MG63 (cell line): ENCODE data around the gene PSMD11. TPM values are rescaled to one million over a fixed set of nuclear protein-coding genes. Genes with fewer than 3 reads are reported as not detected.

Experiments
- DNase-seq: peaks from one replicate; pipeline ENCODE4 v3.0.0-alpha.2; 2020
- H3K27me3 ChIP-seq: fragments of 250-450 bp; sonication (Bioruptor Pico); 2 replicates; pipeline ENCODE4 v1.5.1; 2020; ENCODE audit warnings: mild to moderate bottlenecking, moderate library complexity
- H3K36me3 ChIP-seq: fragments of 250-450 bp; sonication (Bioruptor Pico); 2 replicates; pipeline ENCODE4 v1.5.1; 2020; ENCODE audit warnings: mild to moderate bottlenecking, moderate library complexity
- H3K4me3 ChIP-seq: fragments of 250-450 bp; sonication (Bioruptor Pico); 2 replicates; pipeline ENCODE4 v1.5.1; 2020; ENCODE audit warnings: mild to moderate bottlenecking, moderate library complexity
- H3K9me3 ChIP-seq: fragments of 250-450 bp; sonication (Bioruptor Pico); 2 replicates; pipeline ENCODE4 v1.5.1; 2020; ENCODE audit warnings: mild to moderate bottlenecking, moderate library complexity
- total RNA-seq: library from RNA; depleted of rRNA; stranded (reverse); fragments of >200 nt; shearing (Covaris generic); gene quantifications from 2 replicates; pipeline ENCODE4 v1.2.3, GENCODE V29; 2014; ENCODE audit warnings: low replicate concordance

Gene PSMD11
- total RNA-seq, 1 experiment from 2014 or later, result 110 TPM

DNA sequence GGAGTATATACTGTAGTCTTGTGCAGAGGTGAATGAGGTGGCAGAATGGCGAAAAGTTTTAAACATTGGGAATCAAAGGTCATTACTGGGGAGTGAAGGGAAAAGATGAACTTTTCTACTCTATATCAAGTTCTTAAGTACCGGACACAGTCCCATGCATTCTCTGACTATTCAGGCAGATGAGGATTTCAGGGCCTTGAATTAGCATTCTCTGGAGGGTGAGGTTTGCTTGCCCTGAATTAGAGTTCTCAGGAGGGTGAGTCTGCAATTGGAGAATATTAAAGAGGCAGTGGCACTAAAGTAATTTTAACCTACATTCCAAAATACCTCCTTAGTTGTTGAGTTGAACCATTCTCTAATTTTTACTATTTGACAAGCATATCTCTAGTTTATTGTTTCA lies 9.1 kb downstream of the PSMD11 start:
- Histone ChIP-seq H3K4me3 (no peak overlapping the region), H3K36me3 (peaks cover 95% of the 10 kb centered on the region), H3K9me3 (no peaks in the 10 kb centered on the region), H3K27me3 (no peaks in the 10 kb centered on the region)
- no peak for DNase-seq

DNA sequence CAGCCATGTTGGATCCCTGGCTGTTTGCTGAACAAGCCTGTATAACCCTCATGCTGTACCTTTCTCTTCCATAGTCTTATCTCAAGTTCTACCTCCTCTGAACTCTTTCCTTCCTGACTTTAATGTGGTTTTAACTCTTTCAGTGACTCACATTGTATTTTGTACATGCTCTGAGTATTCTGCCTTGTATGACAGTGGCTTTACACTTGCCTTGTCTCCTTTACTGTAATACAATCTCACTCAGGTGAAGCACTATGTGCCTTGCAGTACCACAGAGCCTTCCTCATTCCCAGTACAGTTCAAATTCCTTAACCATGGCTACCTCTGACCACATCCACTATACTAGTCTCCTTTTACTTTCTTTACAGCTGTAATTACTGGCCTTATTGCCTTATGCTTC lies 14.1 kb downstream of the PSMD11 start:
- peaks cover 92% of the 10 kb centered on the region for H3K36me3 ChIP-seq
- H3K27me3 ChIP-seq, result no peaks in the 10 kb centered on the region
- no peak for DNase-seq

DNA sequence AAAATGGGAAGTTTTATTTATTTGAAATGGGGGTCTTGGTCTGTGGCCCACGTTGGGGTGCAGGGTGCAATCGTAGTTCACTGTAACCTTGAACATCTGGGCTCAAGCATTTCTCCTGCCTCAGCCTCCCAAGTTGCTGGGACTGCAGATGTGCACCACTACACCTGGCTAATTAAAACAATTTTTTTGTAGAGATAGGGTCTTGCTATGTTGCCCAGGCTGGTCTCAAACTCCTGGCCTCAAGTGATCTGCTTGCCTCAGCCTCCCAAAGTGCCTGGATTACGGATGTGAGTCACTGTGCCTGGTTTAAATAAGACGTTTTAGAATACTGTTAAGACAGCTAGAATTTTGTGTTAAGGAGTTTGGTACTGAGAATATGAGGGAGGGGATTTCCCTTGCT lies 15.7 kb downstream of the PSMD11 start:
- Histone ChIP-seq H3K4me3 (no peak overlapping the region), H3K36me3 (peaks cover 91% of the 10 kb centered on the region), H3K9me3 (no peaks in the 10 kb centered on the region), H3K27me3 (no peaks in the 10 kb centered on the region)
- no peak for DNase-seq

More for the DNA sequence above, 14.1 kb downstream of the PSMD11 start:
- no peaks in the 10 kb centered on the region for H3K9me3 ChIP-seq
- no peak overlapping the region for H3K4me3 ChIP-seq

DNA sequence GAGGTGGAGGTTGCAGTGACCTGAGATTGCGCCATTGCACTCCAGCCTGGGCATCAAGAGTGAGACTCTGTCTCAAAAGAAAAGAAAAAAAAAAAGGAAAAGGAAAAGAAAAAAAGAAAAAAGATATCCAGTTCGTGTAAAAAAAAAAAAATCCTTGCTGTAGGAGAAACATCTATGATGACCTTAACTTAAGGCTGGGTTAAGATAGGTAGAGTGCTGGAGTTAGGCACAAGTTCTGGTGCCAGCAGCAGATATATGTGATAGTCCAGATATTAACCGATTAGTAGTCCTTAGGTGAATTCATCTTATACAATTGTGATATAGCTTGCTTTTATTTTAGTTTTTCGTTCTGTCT lies 17.2 kb downstream of the PSMD11 start:
- H3K27me3 ChIP-seq, result no peaks in the 10 kb centered on the region
- no peak overlapping the region for H3K4me3 ChIP-seq
- DNase-seq, result no peak
- peaks cover 92% of the 10 kb centered on the region for H3K36me3 ChIP-seq
- H3K9me3 ChIP-seq, result no peaks in the 10 kb centered on the region

DNA sequence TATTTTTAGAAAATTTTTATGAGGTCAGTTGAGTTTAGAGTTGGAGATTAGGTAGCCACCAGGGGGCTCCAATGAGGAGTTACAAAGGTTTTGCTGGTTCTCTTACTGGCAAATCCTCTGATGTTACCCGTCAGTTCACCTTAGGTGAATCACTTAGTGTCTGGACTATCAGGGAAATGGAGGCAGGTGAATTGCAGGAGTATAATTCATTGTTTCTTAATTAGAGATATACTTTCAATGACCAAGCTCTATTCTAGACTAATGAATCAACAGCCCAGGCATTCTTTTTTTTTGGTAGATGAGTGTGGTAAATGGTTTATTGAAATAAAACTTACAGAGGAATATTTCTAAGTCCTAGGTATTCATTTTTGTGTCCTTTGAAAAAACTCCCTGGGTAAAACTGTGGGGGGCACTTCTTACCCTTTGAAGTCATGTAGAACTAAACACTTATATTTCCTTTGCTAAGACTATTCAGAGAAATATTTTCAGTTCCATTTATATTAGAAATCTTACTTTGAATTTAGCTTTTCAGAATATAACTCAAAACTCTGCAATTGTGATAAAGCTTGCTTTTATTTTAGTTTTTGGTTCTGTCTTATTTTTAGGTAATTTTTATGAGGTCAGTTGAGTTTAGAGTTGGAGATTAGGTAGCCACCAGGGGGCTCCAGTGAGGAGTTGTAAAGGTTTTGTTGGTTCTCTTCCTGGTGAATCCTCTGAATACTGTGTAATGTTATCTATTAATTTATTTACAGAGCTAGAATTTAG lies 17.7 kb downstream of the PSMD11 start:
- peak; percentile 28 for DNase-seq
- Histone ChIP-seq H3K4me3 (no peak overlapping the region), H3K36me3 (peaks cover 92% of the 10 kb centered on the region), H3K9me3 (no peaks in the 10 kb centered on the region), H3K27me3 (no peaks in the 10 kb centered on the region)

DNA sequence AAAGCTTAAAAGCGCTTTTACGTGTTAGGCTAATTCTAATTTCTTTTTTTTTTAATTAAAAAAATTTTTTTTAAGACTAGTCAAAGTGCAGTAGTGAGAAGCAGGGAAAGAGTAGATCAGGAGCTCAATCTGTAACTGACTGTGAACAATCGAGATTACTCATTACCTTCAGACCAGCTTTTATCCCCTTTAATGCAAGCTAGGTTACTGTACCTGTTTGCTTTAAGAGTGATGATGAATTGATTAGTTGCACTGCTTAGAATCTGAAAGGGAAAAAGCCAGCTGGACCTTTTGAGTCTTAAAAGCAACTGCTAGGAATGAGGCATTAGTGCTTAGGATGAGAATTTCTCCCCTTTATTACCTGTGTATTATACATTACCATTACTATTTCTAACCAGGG lies 19.0 kb downstream of the PSMD11 start:
- Histone ChIP-seq H3K36me3 (peaks cover 90% of the 10 kb centered on the region), H3K4me3 (no peak overlapping the region), H3K27me3 (no peaks in the 10 kb centered on the region), H3K9me3 (no peaks in the 10 kb centered on the region)
- DNase-seq, result no peak

DNA sequence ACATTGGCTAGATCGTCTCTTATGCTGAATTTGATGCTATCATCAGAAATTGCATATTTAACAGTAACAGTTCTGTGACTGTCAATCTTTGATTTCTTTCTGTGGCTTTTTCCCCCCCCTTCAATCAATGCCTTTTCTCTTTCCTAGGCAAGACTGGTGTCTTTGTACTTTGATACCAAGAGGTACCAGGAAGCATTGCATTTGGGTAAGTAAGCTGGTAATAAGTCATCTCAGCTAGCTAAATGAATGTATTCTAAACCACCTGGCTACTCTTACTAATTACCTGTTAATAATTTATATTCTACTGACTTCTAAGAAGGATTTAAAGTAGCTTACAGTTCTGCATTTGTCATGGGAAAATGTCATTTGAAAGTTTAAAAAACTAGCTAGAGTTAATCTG lies 20.1 kb downstream of the PSMD11 start:
- Histone ChIP-seq H3K9me3 (no peaks in the 10 kb centered on the region), H3K4me3 (no peak overlapping the region), H3K36me3 (peaks cover 94% of the 10 kb centered on the region), H3K27me3 (no peaks in the 10 kb centered on the region)
- DNase-seq, result no peak

DNA sequence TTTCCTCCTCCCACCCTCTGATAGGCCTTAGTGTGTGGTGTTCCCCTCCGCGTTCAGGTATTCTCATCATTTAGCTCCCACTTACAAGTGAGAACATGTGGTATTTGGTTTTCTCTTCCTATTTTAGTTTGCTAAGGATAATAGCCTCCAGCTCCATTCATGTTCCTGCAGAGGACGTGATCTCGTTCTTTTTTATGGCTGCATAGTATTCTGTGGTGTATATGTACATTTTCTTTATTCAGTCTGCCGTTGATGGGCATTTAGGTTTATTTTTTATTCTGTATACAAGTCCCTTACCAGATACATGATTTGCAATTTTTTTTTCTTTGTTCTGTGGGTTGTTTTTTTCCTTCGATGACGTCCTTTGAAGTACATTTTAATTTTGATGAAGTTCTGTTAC lies 23.6 kb downstream of the PSMD11 start:
- H3K36me3 ChIP-seq, result peaks cover 93% of the 10 kb centered on the region
- H3K4me3 ChIP-seq, result no peak overlapping the region
- DNase-seq, result no peak

DNA sequence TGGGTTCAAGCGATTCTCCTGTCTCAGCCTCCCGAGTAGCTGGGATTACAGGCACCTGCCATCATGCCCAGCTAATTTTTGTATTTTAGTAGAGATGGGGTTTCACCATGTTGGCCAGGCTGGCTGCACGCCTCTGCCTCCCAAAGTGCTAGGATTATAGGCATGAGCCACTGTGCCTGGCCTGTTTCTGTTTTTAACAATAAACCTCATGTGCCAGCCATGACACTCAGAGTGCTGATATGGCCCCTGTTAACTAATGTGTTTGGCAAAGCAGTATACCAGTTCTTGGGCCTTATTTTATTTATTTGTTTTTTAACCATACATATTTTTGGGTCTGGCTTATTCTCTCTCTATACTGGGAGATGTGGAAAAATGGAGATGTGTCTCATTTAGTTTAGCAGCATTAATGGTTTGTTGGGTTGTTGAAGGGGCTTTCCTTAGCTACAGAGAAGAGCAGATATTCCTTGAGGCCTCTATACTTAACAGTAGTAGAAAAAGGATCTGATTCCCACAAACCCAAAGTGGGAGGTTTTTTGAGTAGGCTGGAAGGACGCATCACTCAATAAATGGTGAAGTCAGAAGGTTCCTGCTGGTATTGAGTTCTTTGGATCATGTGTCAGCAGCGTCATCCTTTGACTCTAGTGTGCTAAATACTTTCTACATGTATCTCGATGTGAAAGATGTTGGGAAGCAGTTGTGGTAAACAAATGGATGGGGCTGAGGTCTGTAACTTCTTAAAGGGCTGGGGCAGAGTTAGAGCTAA lies 26.3 kb downstream of the PSMD11 start:
- Histone ChIP-seq H3K9me3 (no peaks in the 10 kb centered on the region), H3K4me3 (no peak overlapping the region), H3K27me3 (no peaks in the 10 kb centered on the region), H3K36me3 (peaks cover 94% of the 10 kb centered on the region)
- no peak for DNase-seq

More for the DNA sequence above, 23.6 kb downstream of the PSMD11 start:
- H3K27me3 ChIP-seq, result no peaks in the 10 kb centered on the region
- no peaks in the 10 kb centered on the region for H3K9me3 ChIP-seq

DNA sequence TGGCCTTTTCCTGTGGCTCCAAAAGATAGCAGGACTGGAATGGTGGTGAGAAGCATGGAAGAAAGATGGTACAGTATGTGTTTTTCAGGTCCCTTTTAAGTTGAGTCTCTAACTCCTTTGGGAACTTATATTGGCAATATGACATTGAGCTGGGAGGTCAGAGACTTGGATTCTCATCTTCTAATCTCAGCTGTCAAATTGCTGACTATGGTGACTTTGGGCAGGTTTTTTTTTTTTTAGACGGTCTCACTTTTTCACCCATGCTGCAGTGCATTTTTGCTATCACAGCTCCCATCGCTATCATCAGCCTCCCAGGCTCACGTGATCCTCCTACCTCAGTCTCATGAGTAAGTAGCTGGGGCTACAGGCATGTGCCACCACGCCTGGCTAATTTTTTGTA lies 27.3 kb downstream of the PSMD11 start:
- no peaks in the 10 kb centered on the region for H3K9me3 ChIP-seq
- peaks cover 94% of the 10 kb centered on the region for H3K36me3 ChIP-seq
- no peaks in the 10 kb centered on the region for H3K27me3 ChIP-seq
- H3K4me3 ChIP-seq, result no peak overlapping the region
- no peak for DNase-seq

DNA sequence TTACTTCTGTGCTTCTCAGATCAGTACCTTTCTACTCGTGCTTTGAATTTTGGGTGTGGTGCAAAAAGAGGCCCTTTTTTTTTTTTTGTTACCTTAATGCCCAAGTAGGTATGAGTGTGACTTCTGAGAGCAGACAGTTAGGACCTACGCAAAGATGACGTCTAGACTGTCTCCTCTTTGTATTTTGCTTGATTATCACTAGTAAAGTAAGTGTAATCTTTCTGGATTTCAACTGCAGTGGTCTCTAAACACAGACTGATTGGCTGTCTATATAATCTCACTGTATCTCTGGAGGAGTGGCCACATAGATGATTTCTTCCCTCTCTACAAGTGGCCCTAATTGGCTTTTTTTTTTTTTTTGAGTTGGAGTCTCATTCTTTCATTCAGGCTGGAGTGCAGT lies 30.9 kb downstream of the PSMD11 start:
- peaks cover 97% of the 10 kb centered on the region for H3K36me3 ChIP-seq
- no peak for DNase-seq
- no peaks in the 10 kb centered on the region for H3K27me3 ChIP-seq
- no peak overlapping the region for H3K4me3 ChIP-seq
- no peaks in the 10 kb centered on the region for H3K9me3 ChIP-seq

DNA sequence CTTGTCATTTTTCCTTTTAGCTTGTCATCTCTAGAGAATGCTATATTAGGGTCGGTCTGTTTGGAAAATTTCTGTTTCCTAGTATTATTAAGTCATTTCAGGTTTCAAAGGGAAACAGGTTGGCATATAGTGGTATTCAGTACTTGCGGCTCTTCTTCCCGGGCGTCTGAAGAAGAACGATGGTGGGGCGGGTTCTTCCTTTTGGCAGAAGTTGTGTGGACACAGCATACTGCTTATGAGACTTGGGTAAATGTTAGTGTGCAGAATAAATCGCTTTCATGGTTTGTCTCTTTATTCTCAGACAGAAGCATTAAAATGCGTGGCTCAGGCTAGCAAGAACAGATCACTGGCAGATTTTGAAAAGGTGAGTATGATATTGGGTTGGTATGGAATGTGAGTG lies 32.9 kb downstream of the PSMD11 start:
- no peaks in the 10 kb centered on the region for H3K27me3 ChIP-seq
- H3K4me3 ChIP-seq, result no peak overlapping the region
- peaks cover 95% of the 10 kb centered on the region for H3K36me3 ChIP-seq
- DNase-seq, result no peak
- no peaks in the 10 kb centered on the region for H3K9me3 ChIP-seq

DNA sequence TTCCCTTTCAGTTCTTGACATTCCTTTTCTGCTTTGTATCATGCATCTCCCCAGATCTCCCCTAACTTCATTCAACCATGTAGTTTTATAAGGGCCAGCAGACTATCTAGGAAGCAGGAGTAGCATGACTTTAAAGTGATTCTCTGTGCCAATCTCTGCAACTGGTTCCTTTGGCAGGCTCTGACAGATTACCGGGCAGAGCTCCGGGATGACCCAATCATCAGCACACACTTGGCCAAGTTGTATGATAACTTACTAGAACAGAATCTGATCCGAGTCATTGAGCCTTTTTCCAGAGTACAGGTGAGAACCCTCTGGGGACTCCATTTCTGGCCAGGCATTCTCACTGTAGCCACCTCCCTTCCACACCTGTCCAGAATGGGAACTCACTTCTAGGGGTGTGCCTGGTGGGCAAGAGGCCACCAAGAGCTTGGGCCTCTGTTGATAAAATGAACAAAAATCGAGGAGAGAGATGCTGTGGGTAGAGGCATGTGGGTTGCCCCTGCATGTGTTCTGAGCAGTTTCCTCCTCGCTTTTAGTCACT lies 34.8 kb downstream of the PSMD11 start:
- Histone ChIP-seq H3K27me3 (no peaks in the 10 kb centered on the region), H3K9me3 (no peaks in the 10 kb centered on the region), H3K36me3 (peaks cover 97% of the 10 kb centered on the region), H3K4me3 (no peak overlapping the region)
- DNase-seq, result no peak

DNA sequence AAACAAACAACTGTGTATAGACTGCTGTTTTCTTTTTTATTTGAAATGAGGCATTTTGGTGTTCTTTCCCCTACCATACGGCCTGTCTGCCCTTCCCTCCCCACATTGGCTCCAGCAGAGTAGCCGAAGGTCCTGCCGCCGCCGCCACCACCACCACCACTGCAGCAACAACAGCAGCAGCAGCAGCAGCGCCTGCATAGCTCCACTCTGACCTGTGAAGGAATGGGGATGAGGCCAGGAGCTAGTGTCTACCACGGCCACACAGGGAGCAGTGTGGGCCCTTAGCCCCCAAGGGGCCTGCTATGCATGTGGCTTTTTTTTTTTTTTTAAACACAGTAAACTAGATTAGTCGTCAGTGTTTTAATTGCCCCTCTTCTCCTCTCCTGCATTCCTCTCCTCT lies 36.9 kb downstream of the PSMD11 start:
- no peak overlapping the region for H3K4me3 ChIP-seq
- no peaks in the 10 kb centered on the region for H3K27me3 ChIP-seq
- peaks cover 78% of the 10 kb centered on the region for H3K36me3 ChIP-seq
- H3K9me3 ChIP-seq, result no peaks in the 10 kb centered on the region
- DNase-seq, result no peak

DNA sequence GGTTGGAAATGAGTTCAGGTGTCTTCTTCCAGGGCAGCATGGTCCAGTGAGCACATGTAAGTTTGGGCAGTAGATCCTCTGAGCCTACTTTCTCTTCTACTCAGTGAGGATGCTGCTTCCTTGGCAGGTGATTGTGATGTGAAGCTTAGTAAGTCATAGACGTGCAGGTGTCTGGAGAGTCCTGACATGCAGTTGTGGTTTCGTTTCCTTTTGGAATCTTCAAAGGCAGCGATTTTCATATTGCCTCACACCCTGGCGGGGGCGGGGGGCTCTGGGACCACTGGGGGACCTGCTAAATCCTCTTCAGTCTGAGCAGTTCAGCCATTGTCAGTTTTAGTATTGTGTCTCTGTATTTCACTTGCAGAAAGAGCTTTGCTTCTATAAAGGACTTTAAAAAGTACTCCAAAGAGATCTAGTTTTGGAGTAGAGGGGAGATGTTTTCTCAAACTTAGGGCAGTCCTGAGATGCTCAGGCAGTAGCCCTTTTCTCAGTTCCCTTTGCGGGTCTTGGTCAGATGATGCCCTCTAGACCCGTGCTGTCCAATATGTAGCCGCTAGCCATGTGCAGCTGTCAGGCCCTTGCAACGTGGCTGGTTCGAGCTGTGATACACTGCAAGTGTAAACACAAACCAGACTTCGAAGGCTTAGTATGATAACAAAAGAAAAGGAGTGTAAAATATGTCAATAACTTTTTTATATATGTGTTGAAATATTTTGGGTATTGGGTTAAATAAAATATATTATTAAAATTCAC lies 38.4 kb downstream of the PSMD11 start:
- Histone ChIP-seq H3K27me3 (no peaks in the 10 kb centered on the region), H3K9me3 (no peaks in the 10 kb centered on the region), H3K36me3 (peaks cover 62% of the 10 kb centered on the region), H3K4me3 (no peak overlapping the region)
- no peak for DNase-seq

DNA sequence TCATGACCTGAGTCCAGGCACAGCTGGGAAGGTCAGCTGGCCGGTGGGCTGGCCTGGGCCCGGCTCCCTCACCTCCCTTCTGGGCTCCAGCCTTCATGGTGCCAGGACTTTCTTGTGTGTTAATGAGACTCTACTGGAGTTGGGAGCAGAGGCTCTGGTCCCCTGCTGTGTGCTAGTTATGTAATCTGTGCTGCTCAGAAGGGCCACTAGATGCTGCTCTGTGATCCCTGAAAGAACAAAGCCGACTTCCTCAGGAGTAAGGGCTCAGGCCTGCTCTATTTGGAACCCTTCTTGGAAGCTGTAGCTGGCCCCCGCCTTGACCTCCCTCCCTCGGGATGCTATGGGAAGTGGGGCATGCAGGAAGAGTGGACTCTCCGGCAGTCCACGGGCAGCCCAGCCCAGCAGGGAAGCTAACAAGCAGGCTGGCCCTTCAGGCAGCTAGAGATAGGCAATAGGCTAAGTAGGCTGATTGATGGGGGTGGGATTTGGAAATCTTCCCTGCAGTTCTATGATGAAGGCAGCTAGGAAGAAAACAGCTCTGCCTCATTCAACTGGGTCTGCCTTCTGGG lies 39.2 kb downstream of the PSMD11 start:
- Histone ChIP-seq H3K9me3 (no peaks in the 10 kb centered on the region), H3K27me3 (no peaks in the 10 kb centered on the region), H3K4me3 (no peak overlapping the region), H3K36me3 (peaks cover 62% of the 10 kb centered on the region)
- peak; percentile 54 for DNase-seq

DNA sequence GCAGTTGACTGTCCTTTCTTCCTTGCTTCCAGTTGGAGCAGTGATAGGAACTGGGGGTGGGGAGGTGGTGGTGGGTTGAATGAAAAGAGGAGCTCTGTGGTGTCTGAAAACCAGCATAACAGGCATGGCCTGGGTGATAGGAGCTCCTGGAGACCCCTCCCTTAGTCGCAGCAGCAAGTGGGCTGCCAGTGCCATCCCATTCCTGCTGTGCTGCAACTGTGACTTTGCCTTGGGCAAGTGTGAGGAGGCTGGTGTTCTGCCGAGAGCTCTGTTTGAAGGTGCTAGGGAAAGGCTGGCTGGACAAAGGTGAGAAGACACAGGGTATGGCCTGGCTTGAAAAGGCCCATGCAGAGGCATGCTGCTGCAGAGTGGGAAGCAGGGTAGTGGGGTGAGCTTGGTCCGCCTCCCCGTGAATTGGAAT lies 39.7 kb downstream of the PSMD11 start:
- Histone ChIP-seq H3K4me3 (no peak overlapping the region), H3K36me3 (peaks cover 60% of the 10 kb centered on the region), H3K9me3 (no peaks in the 10 kb centered on the region), H3K27me3 (no peaks in the 10 kb centered on the region)
- no peak for DNase-seq
